ENCODE data around the gene SAFB2. TPM values are rescaled to one million over a fixed set of nuclear protein-coding genes. Genes with fewer than 3 reads are reported as not detected.

The SAFB2 gene
- total RNA-seq, 6 experiments from 2014 or later, result 30.4 to 41.8 (median 37.3) TPM

DNA sequence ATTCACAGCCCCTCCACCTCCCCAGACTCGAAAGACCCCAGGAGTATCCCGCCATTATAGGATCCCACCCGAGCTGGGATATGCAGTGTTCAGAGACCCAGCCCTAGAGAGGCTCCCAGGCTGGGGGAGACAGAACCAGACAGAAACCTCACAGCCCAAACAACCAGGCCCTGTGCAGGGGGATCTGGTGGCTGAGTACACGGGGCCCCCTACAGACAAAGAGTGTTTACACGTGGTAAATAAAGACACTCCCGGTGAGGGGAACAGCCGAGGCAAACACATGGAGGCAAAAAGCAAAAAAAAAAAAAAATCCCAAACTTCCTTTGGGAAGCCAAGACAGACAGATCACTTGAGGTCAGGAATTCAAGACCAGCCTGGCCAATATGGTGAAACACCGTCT, 79.9 kb downstream of the SAFB2 start:
- TF ChIP-seq, protein P1, sequence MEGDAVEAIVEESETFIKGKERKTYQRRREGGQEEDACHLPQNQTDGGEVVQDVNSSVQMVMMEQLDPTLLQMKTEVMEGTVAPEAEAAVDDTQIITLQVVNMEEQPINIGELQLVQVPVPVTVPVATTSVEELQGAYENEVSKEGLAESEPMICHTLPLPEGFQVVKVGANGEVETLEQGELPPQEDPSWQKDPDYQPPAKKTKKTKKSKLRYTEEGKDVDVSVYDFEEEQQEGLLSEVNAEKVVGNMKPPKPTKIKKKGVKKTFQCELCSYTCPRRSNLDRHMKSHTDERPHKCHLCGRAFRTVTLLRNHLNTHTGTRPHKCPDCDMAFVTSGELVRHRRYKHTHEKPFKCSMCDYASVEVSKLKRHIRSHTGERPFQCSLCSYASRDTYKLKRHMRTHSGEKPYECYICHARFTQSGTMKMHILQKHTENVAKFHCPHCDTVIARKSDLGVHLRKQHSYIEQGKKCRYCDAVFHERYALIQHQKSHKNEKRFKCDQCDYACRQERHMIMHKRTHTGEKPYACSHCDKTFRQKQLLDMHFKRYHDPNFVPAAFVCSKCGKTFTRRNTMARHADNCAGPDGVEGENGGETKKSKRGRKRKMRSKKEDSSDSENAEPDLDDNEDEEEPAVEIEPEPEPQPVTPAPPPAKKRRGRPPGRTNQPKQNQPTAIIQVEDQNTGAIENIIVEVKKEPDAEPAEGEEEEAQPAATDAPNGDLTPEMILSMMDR (IDR thresholded peaks at IDR 0.05), result no peak
- Mint-ChIP-seq H3K27ac (no peak overlapping the region), H3K36me3 (ENCODE audit: low read depth) (no peaks in the 10 kb centered on the region), H3K9me3 (no peaks in the 10 kb centered on the region), H3K27me3 (ENCODE audit: insufficient read depth) (peaks cover 13% of the 10 kb centered on the region), H3K4me1 (ENCODE audit: low read depth) (no peaks in the 10 kb centered on the region), H3K4me3 (no peak overlapping the region)
- DNase-seq, result no peak

DNA sequence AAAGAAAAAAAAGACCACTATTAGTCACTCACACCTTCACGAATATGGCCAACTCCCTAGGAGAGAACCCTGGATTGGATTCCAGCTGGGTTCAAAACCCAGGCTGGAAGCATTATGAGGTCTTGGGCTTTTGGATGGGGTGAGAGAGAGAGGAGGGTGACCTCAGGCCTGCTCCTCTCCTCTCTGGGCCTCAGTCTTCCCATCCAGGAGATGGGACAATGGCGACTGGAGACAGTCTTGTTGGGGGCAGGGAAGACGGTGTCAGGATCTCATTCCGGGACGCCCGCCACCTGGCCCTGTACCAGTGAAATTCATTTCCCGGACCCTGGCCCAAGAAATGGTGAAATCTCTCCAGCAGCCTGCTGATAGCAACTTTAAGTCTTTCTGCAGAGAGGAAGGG, 81.1 kb downstream of the SAFB2 start:
- Mint-ChIP-seq H3K27me3 (ENCODE audit: insufficient read depth) (peaks cover 13% of the 10 kb centered on the region), H3K4me3 (no peak overlapping the region), H3K27ac (no peak overlapping the region), H3K4me1 (ENCODE audit: low read depth) (no peaks in the 10 kb centered on the region), H3K9me3 (no peaks in the 10 kb centered on the region), H3K36me3 (ENCODE audit: low read depth) (no peaks in the 10 kb centered on the region)
- no peak for DNase-seq
- TF ChIP-seq, protein P1 (IDR thresholded peaks at IDR 0.05), result no peak

DNA sequence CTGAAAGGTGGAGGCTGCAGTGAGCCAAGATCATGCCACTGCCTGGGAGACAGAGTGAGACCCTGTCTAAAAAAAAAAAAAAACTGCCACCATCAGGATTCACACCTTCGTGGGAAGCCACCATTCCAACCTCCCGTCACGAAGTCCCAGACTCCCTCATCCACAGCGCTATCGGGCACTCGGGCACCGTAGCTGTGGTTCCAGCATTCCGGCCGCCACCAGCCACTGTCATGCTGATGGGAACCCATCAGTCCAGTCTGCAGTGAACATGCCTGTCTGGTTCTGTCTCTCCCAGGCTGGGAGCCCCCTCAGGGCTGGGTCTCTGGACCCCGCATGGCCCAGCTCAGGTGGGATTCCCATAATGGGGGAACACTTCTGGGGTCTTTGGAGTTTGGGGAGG, 82.4 kb downstream of the SAFB2 start:
- Mint-ChIP-seq H3K27me3 (ENCODE audit: insufficient read depth) (peaks cover 13% of the 10 kb centered on the region), H3K36me3 (ENCODE audit: low read depth) (peaks cover 1% of the 10 kb centered on the region), H3K27ac (no peak overlapping the region), H3K9me3 (peaks cover 8% of the 10 kb centered on the region), H3K4me1 (ENCODE audit: low read depth) (no peaks in the 10 kb centered on the region), H3K4me3 (no peak overlapping the region)
- TF ChIP-seq, protein P1 (IDR thresholded peaks at IDR 0.05), result no peak
- DNase-seq, result no peak

DNA sequence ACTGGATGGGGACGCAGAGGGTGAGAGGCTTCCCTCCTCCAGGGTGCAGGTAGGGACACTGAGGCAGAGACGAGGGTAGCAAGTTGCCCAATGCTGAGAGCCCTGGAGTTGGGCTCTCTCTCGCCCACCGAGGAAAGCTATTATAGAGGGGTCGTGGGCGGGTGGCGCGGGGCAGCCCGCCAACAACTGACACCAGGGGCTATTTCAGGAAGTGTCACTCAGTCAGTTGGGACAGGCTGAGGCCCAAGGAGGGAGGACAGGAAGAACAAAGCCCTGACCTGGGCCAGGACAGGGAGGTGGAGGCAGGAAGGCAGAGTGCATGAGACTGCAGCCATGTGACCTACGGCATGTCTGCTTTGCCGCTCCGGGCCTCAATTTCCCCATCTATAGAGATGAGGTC, 84.7 kb downstream of the SAFB2 start:
- peaks cover 7% of the 10 kb centered on the region for H3K36me3 Mint-ChIP-seq (ENCODE audit: low read depth)
- H3K9me3 Mint-ChIP-seq, result peaks cover 31% of the 10 kb centered on the region
- peaks cover 13% of the 10 kb centered on the region for H3K27me3 Mint-ChIP-seq (ENCODE audit: insufficient read depth)
- TF ChIP-seq, protein P1 (IDR thresholded peaks at IDR 0.05), result no peak
- H3K27ac Mint-ChIP-seq, result no peak overlapping the region
- no peak for DNase-seq
- no peaks in the 10 kb centered on the region for H3K4me1 Mint-ChIP-seq (ENCODE audit: low read depth)
- no peak overlapping the region for H3K4me3 Mint-ChIP-seq

Other genes starting within 250 kb of the SAFB2 start
- not detected for gene ZNRF4, start 167.4 kb downstream of the SAFB2 start, total RNA-seq (2021; fragmentation: NEBNext Ultra II Directional; extraction: Animal tissue kit (Norgen Biotek cat#: 25700))
- under 1 TPM in 5 of 6 experiments, not detected in 1; 0.05 to 0.34 (median 0.13) TPM for gene TINCR, start 54.8 kb downstream of the SAFB2 start, total RNA-seq (2021; fragmentation: NEBNext Ultra II Directional; extraction: Animal tissue kit (Norgen Biotek cat#: 25700))
- gene SAFB, start 307 bp upstream of the SAFB2 start, total RNA-seq (2021; fragmentation: NEBNext Ultra II Directional; extraction: Animal tissue kit (Norgen Biotek cat#: 25700)), result 10 to 100 TPM; 41.7 to 53.6 (median 49.3) TPM
- gene MICOS13, start 57.7 kb upstream of the SAFB2 start, total RNA-seq (2021; fragmentation: NEBNext Ultra II Directional; extraction: Animal tissue kit (Norgen Biotek cat#: 25700)), result 10 to 100 TPM; 77.9 to 91.6 (median 80.1) TPM
- gene HSD11B1L, start 58.3 kb upstream of the SAFB2 start, total RNA-seq (2021; fragmentation: NEBNext Ultra II Directional; extraction: Animal tissue kit (Norgen Biotek cat#: 25700)), result 1 to 10 TPM; 3.5 to 9.1 (median 4.5) TPM
- 100 to 1,000 TPM; 712 to 903 (median 850) TPM for gene RPL36, start 67.5 kb upstream of the SAFB2 start, total RNA-seq (2021; fragmentation: NEBNext Ultra II Directional; extraction: Animal tissue kit (Norgen Biotek cat#: 25700))
- gene LONP1, start 97.4 kb upstream of the SAFB2 start, total RNA-seq (2021; fragmentation: NEBNext Ultra II Directional; extraction: Animal tissue kit (Norgen Biotek cat#: 25700)), result 10 to 100 TPM; 67.9 to 86.0 (median 72.9) TPM
- gene CATSPERD, start 97.9 kb upstream of the SAFB2 start, total RNA-seq (2021; fragmentation: NEBNext Ultra II Directional; extraction: Animal tissue kit (Norgen Biotek cat#: 25700)), result not detected
- 1 to 10 TPM in 5 of 6 experiments, under 1 TPM in 1; 0.92 to 1.6 (median 1.4) TPM for gene PRR22, start 162.0 kb upstream of the SAFB2 start, total RNA-seq (2021; fragmentation: NEBNext Ultra II Directional; extraction: Animal tissue kit (Norgen Biotek cat#: 25700))
- gene DUS3L, start 168.4 kb upstream of the SAFB2 start, total RNA-seq (2021; fragmentation: NEBNext Ultra II Directional; extraction: Animal tissue kit (Norgen Biotek cat#: 25700)), result 10 to 100 TPM; 15.6 to 20.5 (median 18.3) TPM
- gene NRTN, start 182.3 kb upstream of the SAFB2 start, total RNA-seq (2021; fragmentation: NEBNext Ultra II Directional; extraction: Animal tissue kit (Norgen Biotek cat#: 25700)), result not detected
- not detected for gene FUT6, start 216.9 kb upstream of the SAFB2 start, total RNA-seq (2021; fragmentation: NEBNext Ultra II Directional; extraction: Animal tissue kit (Norgen Biotek cat#: 25700))
- gene FUT3, start 228.7 kb upstream of the SAFB2 start, total RNA-seq (2021; fragmentation: NEBNext Ultra II Directional; extraction: Animal tissue kit (Norgen Biotek cat#: 25700)), result not detected
- gene FUT5, start 247.8 kb upstream of the SAFB2 start, total RNA-seq (2021; fragmentation: NEBNext Ultra II Directional; extraction: Animal tissue kit (Norgen Biotek cat#: 25700)), result not detected